Neuronal stem cell (in vitro differentiated cells): ENCODE measurements around the gene SFMBT2.

Experiments used
- DNase-seq: peaks from one replicate; pipeline ENCODE4 v3.0.0-alpha.2; 2013; ENCODE audit warnings: low spot score
- H2AFZ ChIP-seq: one replicate; pipeline ENCODE4 v1.6.1; 2013; ENCODE audit warnings: mild to moderate bottlenecking, low read length, inconsistent platforms
- H2AK5ac ChIP-seq: 2 replicates; pipeline ENCODE4 v1.6.1; 2013; ENCODE audit warnings: low read depth, mild to moderate bottlenecking, inconsistent platforms, low read length, moderate library complexity, mixed read lengths
- H2BK120ac ChIP-seq: 2 replicates; pipeline ENCODE4 v1.6.1; 2013; ENCODE audit warnings: low read depth, mild to moderate bottlenecking, inconsistent platforms, low read length, moderate library complexity, mixed read lengths
- H2BK12ac ChIP-seq: one replicate; pipeline ENCODE4 v1.6.1; 2013; ENCODE audit warnings: low read length, inconsistent platforms
- H2BK15ac ChIP-seq: 2 replicates; pipeline ENCODE4 v1.6.1; 2013; ENCODE audit warnings: mild to moderate bottlenecking, low read length, inconsistent platforms, mixed read lengths
- H2BK5ac ChIP-seq: one replicate; pipeline ENCODE4 v1.6.1; 2013; ENCODE audit warnings: inconsistent platforms, mild to moderate bottlenecking, low read length, moderate library complexity
- H3K14ac ChIP-seq: one replicate; pipeline ENCODE4 v1.6.1; 2013; ENCODE audit warnings: low read length, inconsistent platforms
- H3K18ac ChIP-seq: 2 replicates; pipeline ENCODE4 v1.6.1; 2013; ENCODE audit warnings: low read length, inconsistent platforms
- H3K23ac ChIP-seq: 2 replicates; pipeline ENCODE4 v1.6.1; 2013; ENCODE audit warnings: low read depth, mild to moderate bottlenecking, mixed read lengths, low read length, inconsistent platforms; ENCODE audit not compliant: poor library complexity
- H3K27ac ChIP-seq: replicated peaks from 3 replicates; pipeline ENCODE4 v1.5.1; 2013; ENCODE audit warnings: low read length, inconsistent platforms
- H3K27me3 ChIP-seq, 3 experiments: 2 replicates each; pipeline ENCODE4 v1.6.1; 2013; ENCODE audit warnings: low read length in 3 of 3, mild to moderate bottlenecking in 2 of 3, inconsistent platforms in 1 of 3, low read depth in 1 of 3, mixed read lengths in 1 of 3, moderate library complexity in 1 of 3; ENCODE audit not compliant: control insufficient read depth in 3 of 3, insufficient read depth in 3 of 3
- H3K36me3 ChIP-seq, 2 donors: replicated peaks in 1 of 2; 2 replicates each; pipeline ENCODE4 v1.6.1; 2013; ENCODE audit warnings: low read length in 2 of 2; ENCODE audit not compliant: control insufficient read depth in 2 of 2, insufficient read depth in 2 of 2
- H3K4ac ChIP-seq: 2 replicates; pipeline ENCODE4 v1.6.1; 2013; ENCODE audit warnings: inconsistent platforms, mild to moderate bottlenecking, low read length, moderate library complexity
- H3K4me1 ChIP-seq, 2 donors: 1 replicate in 1 of 2; 2 replicates in 1 of 2; pipeline ENCODE4 v1.6.1; 2013; ENCODE audit warnings: low read length in 2 of 2, low read depth in 1 of 2; ENCODE audit not compliant: control insufficient read depth in 2 of 2, insufficient read depth in 1 of 2
- H3K4me2 ChIP-seq: one replicate; pipeline ENCODE4 v1.6.1; 2013; ENCODE audit warnings: mild to moderate bottlenecking, low read length, inconsistent platforms; ENCODE audit not compliant: insufficient read depth, poor library complexity, severe bottlenecking
- H3K4me3 ChIP-seq, 2 donors: 2 replicates each; pipeline ENCODE4 v1.5.1; 2013; ENCODE audit warnings: low read length in 2 of 2, mild to moderate bottlenecking in 2 of 2, inconsistent platforms in 1 of 2, moderate library complexity in 1 of 2
- H3K79me1 ChIP-seq: one replicate; pipeline ENCODE4 v1.6.1; 2013; ENCODE audit warnings: low read depth, mild to moderate bottlenecking, inconsistent platforms, low read length, moderate library complexity
- H3K9ac ChIP-seq: one replicate; pipeline ENCODE4 v1.6.1; 2013; ENCODE audit warnings: mild to moderate bottlenecking, low read depth, low read length, inconsistent platforms; ENCODE audit not compliant: poor library complexity
- H3K9me3 ChIP-seq, 2 donors: replicated peaks in 1 of 2; 2 replicates each; pipeline versions ENCODE3 to v1.6.1; 2013; ENCODE audit warnings: low read length in 2 of 2, mild to moderate bottlenecking in 2 of 2, inconsistent platforms in 1 of 2, low read depth in 1 of 2, mixed read lengths in 1 of 2, moderate library complexity in 1 of 2; ENCODE audit not compliant: control insufficient read depth in 2 of 2, insufficient read depth in 1 of 2
- H4K8ac ChIP-seq: one replicate; pipeline ENCODE4 v1.6.1; 2013; ENCODE audit warnings: low read depth, mild to moderate bottlenecking, inconsistent platforms, low read length, moderate library complexity
- H4K91ac ChIP-seq: one replicate; pipeline ENCODE4 v1.6.1; 2013; ENCODE audit warnings: low read length, low read depth, mild to moderate bottlenecking, inconsistent platforms; ENCODE audit not compliant: poor library complexity
- WGBS, 2 donors: extraction: QIAGEN DNeasy Blood & Tissue Kit; methylation state at CpG; one replicate each; pipeline ENCODE4 v1.1.7; 2013; ENCODE audit warnings: missing lambda C conversion rate in 2 of 2, mixed read lengths in 1 of 2; ENCODE audit not compliant: insufficient read length in 2 of 2, insufficient replicate concordance in 1 of 2; ENCODE audit errors: extremely low coverage in 2 of 2; 5-methylcytosine and 5-hydroxymethylcytosine counted together

The SFMBT2 gene

DNA sequence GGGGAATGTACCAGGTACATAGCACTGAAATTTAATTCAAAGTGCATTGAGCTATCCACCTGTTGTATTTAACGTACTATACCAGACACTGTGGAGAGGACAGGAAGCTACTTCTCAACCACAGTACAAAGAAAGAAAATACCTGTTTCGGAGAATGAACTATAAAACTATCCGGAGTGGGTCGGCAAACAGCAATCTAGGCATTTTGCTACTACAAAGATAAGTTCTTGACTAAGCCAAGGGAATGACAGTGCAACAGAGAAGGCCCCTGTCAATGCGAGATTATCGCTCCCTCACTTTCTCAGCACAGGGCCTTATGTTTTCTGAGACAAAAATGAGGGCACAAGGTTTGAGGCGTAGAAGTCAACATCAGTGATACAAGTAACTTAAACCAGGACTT, 27.4 kb downstream of the SFMBT2 start:
- Histone ChIP-seq H3K4me2 (no peak overlapping the region), H3K4me3 (no peak overlapping the region), H3K9me3 (no peaks in the 10 kb centered on the region)

DNA sequence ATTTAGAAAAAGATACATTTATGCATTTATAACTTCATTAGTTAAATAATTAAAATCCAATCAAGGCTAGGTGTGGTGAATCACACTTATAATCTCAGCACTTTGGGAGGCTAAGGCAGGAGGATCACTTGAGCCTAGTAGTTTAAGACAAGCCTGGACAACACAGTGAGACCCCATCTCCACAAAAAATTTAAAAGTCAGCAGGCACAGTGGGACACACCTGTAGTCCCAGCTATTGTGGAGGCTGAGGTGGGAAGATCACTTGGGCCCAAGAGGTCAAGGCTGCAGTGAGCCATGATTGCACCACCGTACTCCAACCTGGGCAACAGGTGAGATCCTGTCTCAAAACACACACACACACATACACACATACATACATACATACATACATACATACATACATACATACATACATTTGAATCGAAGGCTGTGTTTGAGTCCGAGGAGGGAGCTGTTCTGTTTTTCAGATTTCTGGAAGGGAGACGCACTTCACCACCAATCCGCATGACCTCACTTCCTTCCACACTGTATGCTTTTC, 30.1 kb downstream of the SFMBT2 start:
- peaks cover 2 to 3% of the 10 kb centered on the region in 2 donors for H3K9me3 ChIP-seq
- H2AK5ac ChIP-seq, result no peak overlapping the region
- no peak overlapping the region for H2BK120ac ChIP-seq
- H3K18ac ChIP-seq, result no peak overlapping the region
- no peak for DNase-seq
- no peak overlapping the region for H3K23ac ChIP-seq
- no peak overlapping the region for H3K27ac ChIP-seq
- no peak overlapping the region for H2BK12ac ChIP-seq
- no peak overlapping the region for H3K4me3 ChIP-seq
- H3K27me3 ChIP-seq, result no peaks in the 10 kb centered on the region
- no peak overlapping the region for H3K9ac ChIP-seq
- H2AFZ ChIP-seq, result no peak overlapping the region
- H4K91ac ChIP-seq, result no peak overlapping the region
- H4K8ac ChIP-seq, result no peak overlapping the region
- peaks cover 3 to 6% of the 10 kb centered on the region in 2 donors for H3K36me3 ChIP-seq
- H3K4ac ChIP-seq, result no peak overlapping the region
- H2BK15ac ChIP-seq, result no peak overlapping the region
- no CpG with 5 or more reads among the region's 5 CpGs for WGBS, 2 donors
- H3K4me2 ChIP-seq, result no peak overlapping the region
- no peaks in the 10 kb centered on the region for H3K4me1 ChIP-seq
- H3K79me1 ChIP-seq, result no peaks in the 10 kb centered on the region
- no peak overlapping the region for H3K14ac ChIP-seq
- H2BK5ac ChIP-seq, result no peak overlapping the region

More for the DNA sequence above, 27.4 kb downstream of the SFMBT2 start:
- Histone ChIP-seq H4K8ac (no peak overlapping the region), H2BK15ac (no peak overlapping the region), H2BK12ac (no peak overlapping the region), H3K4me1 (no peaks in the 10 kb centered on the region), H3K27me3 (no peaks in the 10 kb centered on the region), H2AK5ac (no peak overlapping the region), H2BK5ac (no peak overlapping the region), H2BK120ac (no peak overlapping the region), H4K91ac (no peak overlapping the region), H3K9ac (no peak overlapping the region), H3K23ac (no peak overlapping the region), H3K79me1 (no peaks in the 10 kb centered on the region), H3K36me3 (peaks cover 3 to 6% of the 10 kb centered on the region in 2 donors), H3K27ac (no peak overlapping the region), H2AFZ (no peak overlapping the region), H3K14ac (no peak overlapping the region), H3K18ac (no peak overlapping the region), H3K4ac (no peak overlapping the region)
- DNase-seq, result no peak
- WGBS, 2 donors, result no CpG with 5 or more reads among the region's 7 CpGs

DNA sequence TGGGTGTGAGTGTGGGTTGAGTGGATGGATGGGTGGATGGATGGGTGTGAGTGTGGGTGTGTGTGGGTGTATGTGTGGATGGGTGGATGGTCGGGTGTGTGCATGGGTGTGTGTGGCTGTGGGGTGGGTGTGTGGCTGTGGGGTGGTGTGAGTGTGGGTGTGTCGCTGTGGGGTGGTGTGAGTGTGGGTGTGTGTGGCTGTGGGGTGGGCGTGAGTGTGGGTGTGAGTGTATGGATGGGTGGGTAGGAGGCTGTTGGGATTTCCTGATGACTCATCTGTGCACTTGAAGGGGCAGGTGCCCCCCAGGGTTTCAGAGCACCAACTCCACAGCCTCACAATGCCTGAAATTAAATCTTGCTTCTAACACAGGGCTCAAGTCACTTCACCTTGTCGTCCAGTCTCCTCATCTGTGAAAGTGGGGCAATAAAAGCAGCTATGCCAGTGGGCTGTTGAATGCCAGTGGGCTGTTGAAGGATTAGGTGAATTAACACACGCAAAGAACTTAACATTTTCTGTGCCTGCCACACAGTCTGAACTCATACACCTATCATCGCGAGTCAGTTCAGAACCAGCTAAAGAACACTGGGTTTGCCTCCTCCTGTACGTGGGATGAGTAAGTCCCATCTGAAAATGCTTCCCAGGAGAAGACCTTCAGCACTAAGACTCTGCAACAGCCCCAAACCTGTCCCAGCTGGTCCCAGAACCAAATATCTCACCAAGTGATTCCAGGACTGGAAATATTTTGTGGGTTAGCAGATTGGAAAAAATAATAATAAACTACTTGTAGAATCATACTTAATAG, 32.0 kb downstream of the SFMBT2 start:
- Histone ChIP-seq H3K9ac (peak overlapping the region; percentile 2), H3K14ac (no peak overlapping the region), H4K91ac (no peak overlapping the region), H2BK12ac (no peak overlapping the region), H3K27me3 (no peaks in the 10 kb centered on the region), H3K4me3 (no peak overlapping the region), H3K4me1 (no peaks in the 10 kb centered on the region), H2AK5ac (no peak overlapping the region), H2BK5ac (no peak overlapping the region), H3K9me3 (peaks cover 2 to 3% of the 10 kb centered on the region in 2 donors), H2AFZ (no peak overlapping the region), H3K27ac (no peak overlapping the region), H4K8ac (no peak overlapping the region), H2BK120ac (no peak overlapping the region), H2BK15ac (no peak overlapping the region), H3K23ac (peak overlapping the region; percentile 23), H3K79me1 (no peaks in the 10 kb centered on the region), H3K4ac (no peak overlapping the region), H3K4me2 (no peak overlapping the region), H3K18ac (no peak overlapping the region), H3K36me3 (peaks cover 3 to 6% of the 10 kb centered on the region in 2 donors)
- no CpG with 5 or more reads among the region's 8 CpGs for WGBS, 2 donors
- no peak for DNase-seq

DNA sequence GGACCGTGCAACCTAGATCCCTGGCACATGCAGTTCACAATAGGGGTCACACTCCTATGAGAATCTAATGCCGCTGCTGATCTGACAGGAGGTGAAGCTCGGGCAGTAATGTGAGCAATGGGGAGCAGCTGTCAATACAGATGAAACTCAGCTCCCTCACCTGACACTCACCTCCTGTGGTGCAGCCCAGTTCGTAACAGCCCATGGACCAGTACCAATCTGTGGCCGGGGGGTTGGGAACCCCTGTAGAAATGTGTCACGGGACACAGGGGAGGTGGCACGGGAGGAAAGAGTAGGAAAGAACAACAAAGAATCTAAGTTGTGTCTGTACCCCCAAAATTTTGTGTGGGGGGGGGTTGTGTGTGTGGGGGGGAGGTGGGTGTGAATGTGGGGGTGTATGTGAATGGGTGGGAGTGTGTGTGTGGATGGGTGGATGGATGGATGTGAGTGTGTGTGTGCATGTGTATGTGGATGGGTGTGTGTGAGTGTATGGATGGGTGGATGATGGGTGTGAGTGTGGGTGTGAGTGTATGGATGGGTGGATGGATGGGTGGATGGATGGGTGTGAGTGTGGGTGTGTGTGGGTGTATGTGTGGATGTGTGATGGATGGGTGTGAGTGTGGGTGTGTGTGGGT, 33.1 kb downstream of the SFMBT2 start:
- no peak overlapping the region for H4K8ac ChIP-seq
- no peak overlapping the region for H3K23ac ChIP-seq
- no peak overlapping the region for H4K91ac ChIP-seq
- peaks cover 3 to 12% of the 10 kb centered on the region in 2 donors for H3K9me3 ChIP-seq
- DNase-seq, result no peak
- no peak overlapping the region for H2AFZ ChIP-seq
- H2BK12ac ChIP-seq, result no peak overlapping the region
- no peak overlapping the region for H2BK5ac ChIP-seq
- no peaks in the 10 kb centered on the region for H3K79me1 ChIP-seq
- H2BK120ac ChIP-seq, result no peak overlapping the region
- H3K18ac ChIP-seq, result no peak overlapping the region
- no peak overlapping the region for H3K9ac ChIP-seq
- no peak overlapping the region for H2BK15ac ChIP-seq
- H3K27ac ChIP-seq, result no peak overlapping the region
- no peak overlapping the region for H3K4ac ChIP-seq
- WGBS, 2 donors, result no CpG with 5 or more reads among the region's 7 CpGs
- H2AK5ac ChIP-seq, result no peak overlapping the region
- no peak overlapping the region for H3K14ac ChIP-seq
- no peaks in the 10 kb centered on the region for H3K27me3 ChIP-seq
- peaks cover 6 to 10% of the 10 kb centered on the region in 2 donors for H3K36me3 ChIP-seq
- no peak overlapping the region for H3K4me3 ChIP-seq
- H3K4me2 ChIP-seq, result no peak overlapping the region
- H3K4me1 ChIP-seq, result no peaks in the 10 kb centered on the region
